WTC11 (cell line): ENCODE measurements around the gene KSR2. TPM values are rescaled to one million over a fixed set of nuclear protein-coding genes. Genes with fewer than 3 reads are reported as not detected.

Source experiments
- ATAC-seq: fragments of 200-7000 bp; cut with Tn5 transposase; 2 replicates; pipeline ENCODE4 v1.10.0; 2021; ENCODE audit warnings: mild to moderate bottlenecking, moderate library complexity
- CTCF ChIA-PET: fragments of 300-600 bp; sonication (Branson Sonifier 250); formaldehyde crosslinking; loops from one replicate; lab custom pipeline; 2021; ENCODE audit warnings: antibody characterized with exemption; lab: Charles Lee
- POLR2A ChIA-PET: fragments of 350-600 bp; sonication (Branson Sonifier 250); formaldehyde crosslinking; loops from one replicate; lab custom pipeline; 2021; ENCODE audit warnings: antibody characterized with exemption; lab: Charles Lee
- DNase-seq: peaks from one replicate; pipeline ENCODE4 v3.0.0; 2021; ENCODE audit warnings: low spot score
- H3K27ac Mint-ChIP-seq: 2 replicates; pipeline ENCODE4 v1.8.0; 2021; ENCODE audit warnings: mixed read lengths
- H3K27me3 Mint-ChIP-seq: 2 replicates; pipeline ENCODE4 v1.8.0; 2021; ENCODE audit warnings: low read depth, mild to moderate bottlenecking, moderate library complexity, mixed read lengths
- H3K36me3 Mint-ChIP-seq: 2 replicates; pipeline ENCODE4 v1.8.0; 2021; ENCODE audit warnings: mixed read lengths
- H3K4me1 Mint-ChIP-seq: 2 replicates; pipeline ENCODE4 v1.8.0; 2022; ENCODE audit warnings: mixed read lengths
- H3K4me3 Mint-ChIP-seq: 2 replicates; pipeline ENCODE4 v1.8.0; 2021; ENCODE audit warnings: mild to moderate bottlenecking, moderate library complexity, mixed read lengths
- H3K9me3 Mint-ChIP-seq: 2 replicates; pipeline ENCODE4 v1.8.0; 2021; ENCODE audit warnings: mixed read lengths
- AR ChIP-seq: fragments of 250-450 bp; sonication (Bioruptor Pico); IDR thresholded peaks from 2 replicates; pipeline ENCODE4 v1.9.0; 2021; ENCODE audit warnings: mild to moderate bottlenecking
- ATF3 ChIP-seq: sonication (generic); formaldehyde crosslinking; conservative IDR thresholded peaks from 2 replicates; pipeline ENCODE4 v1.8.1; 2022; ENCODE audit warnings: mild to moderate bottlenecking, missing genetic modification reagents
- CDX4 ChIP-seq: fragments of 250-450 bp; sonication (Bioruptor Pico); IDR thresholded peaks from 2 replicates; pipeline ENCODE4 v1.9.0; 2021; ENCODE audit warnings: moderate library complexity, mild to moderate bottlenecking, inconsistent platforms, borderline replicate concordance
- CTCF ChIP-seq: fragments of 200-600 bp; IDR thresholded peaks from 2 replicates; pipeline ENCODE4 v1.8.0; 2022; ENCODE audit warnings: antibody characterized with exemption
- ELF4 ChIP-seq: sonication (generic); formaldehyde crosslinking; IDR thresholded peaks from 2 replicates; pipeline ENCODE4 v1.8.1; 2022; ENCODE audit warnings: low read depth, mild to moderate bottlenecking, moderate library complexity, missing genetic modification reagents
- ESRRA ChIP-seq: sonication (generic); formaldehyde crosslinking; IDR thresholded peaks from 2 replicates; pipeline ENCODE4 v1.8.1; 2022; ENCODE audit warnings: mild to moderate bottlenecking, missing genetic modification reagents, borderline replicate concordance
- ETV6 ChIP-seq: sonication (generic); formaldehyde crosslinking; IDR thresholded peaks from 2 replicates; pipeline ENCODE4 v1.8.1; 2022; ENCODE audit warnings: mild to moderate bottlenecking, missing genetic modification reagents
- FOXP1 ChIP-seq: sonication (generic); formaldehyde crosslinking; IDR thresholded peaks from 2 replicates; pipeline ENCODE4 v1.8.0; 2022; ENCODE audit warnings: missing genetic modification reagents, mild to moderate bottlenecking, moderate library complexity, borderline replicate concordance
- HMGA2 ChIP-seq: fragments of 250-450 bp; sonication (Bioruptor Pico); IDR thresholded peaks from 2 replicates; pipeline ENCODE4 v1.4.0; 2021; ENCODE audit warnings: mild to moderate bottlenecking, moderate library complexity
- HMGXB4 ChIP-seq: sonication (generic); formaldehyde crosslinking; IDR thresholded peaks from 2 replicates; pipeline ENCODE4 v1.8.1; 2023; ENCODE audit warnings: mild to moderate bottlenecking, moderate library complexity, missing genetic modification reagents
- IRF1 ChIP-seq: sonication (generic); formaldehyde crosslinking; IDR thresholded peaks from 2 replicates; pipeline ENCODE4 v1.8.0; 2023; ENCODE audit warnings: missing genetic modification reagents
- KAT7 ChIP-seq: sonication (generic); formaldehyde crosslinking; IDR thresholded peaks from 2 replicates; pipeline ENCODE4 v1.8.1; 2023; ENCODE audit warnings: missing genetic modification reagents, mild to moderate bottlenecking, borderline replicate concordance
- NR2C2 ChIP-seq: sonication (generic); formaldehyde crosslinking; IDR thresholded peaks from 2 replicates; pipeline ENCODE4 v1.8.0; 2022; ENCODE audit warnings: mild to moderate bottlenecking, missing genetic modification reagents
- PREB ChIP-seq: sonication (generic); formaldehyde crosslinking; IDR thresholded peaks from 2 replicates; pipeline ENCODE4 v1.8.1; 2022; ENCODE audit warnings: mild to moderate bottlenecking, missing genetic modification reagents, moderate library complexity, borderline replicate concordance
- SOX15 ChIP-seq: fragments of 250-450 bp; sonication (Bioruptor Pico); IDR thresholded peaks from 2 replicates; pipeline ENCODE4 v1.9.0; 2021; ENCODE audit warnings: mild to moderate bottlenecking
- USF1 ChIP-seq: sonication (generic); formaldehyde crosslinking; IDR thresholded peaks from 2 replicates; pipeline ENCODE4 v1.8.0; 2022; ENCODE audit warnings: mild to moderate bottlenecking, missing genetic modification reagents
- USF2 ChIP-seq: sonication (generic); formaldehyde crosslinking; IDR thresholded peaks from 2 replicates; pipeline ENCODE4 v1.8.1; 2023; ENCODE audit warnings: mild to moderate bottlenecking, missing genetic modification reagents, moderate library complexity
- ZNF121 ChIP-seq: sonication (generic); formaldehyde crosslinking; IDR thresholded peaks from 2 replicates; pipeline ENCODE4 v1.8.0; 2023; ENCODE audit warnings: missing genetic modification reagents
- ZNF219 ChIP-seq: sonication (generic); formaldehyde crosslinking; IDR thresholded peaks from 2 replicates; pipeline ENCODE4 v1.8.0; 2023; ENCODE audit warnings: missing genetic modification reagents, mild to moderate bottlenecking, borderline replicate concordance
- total RNA-seq: library from RNA; stranded (reverse); gene quantifications from 3 replicates; pipeline ENCODE4 v1.2.3, GENCODE V29; 2021

KSR2 gene
- total RNA-seq, 1 experiment from 2014 or later, result 2.4 TPM

DNA sequence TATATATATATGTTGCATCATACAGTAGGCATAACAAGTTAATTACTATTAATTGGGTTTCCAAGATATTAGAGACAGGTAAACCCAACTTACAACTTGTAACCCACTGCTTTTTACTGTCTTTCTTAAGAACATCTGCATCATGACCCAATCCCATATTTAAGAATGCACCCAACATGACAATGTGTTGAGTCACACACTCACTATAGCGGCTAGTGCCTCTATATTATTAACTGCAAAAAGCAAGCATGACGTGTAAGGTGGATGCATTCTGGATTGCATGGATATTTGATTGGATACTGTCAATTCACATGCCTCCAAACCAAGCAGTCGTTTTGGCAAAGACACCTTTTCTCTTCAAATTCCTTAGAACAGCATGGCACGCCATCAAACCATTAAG is 68.2 kb downstream of the KSR2 start:
- Mint-ChIP-seq H3K27ac (no peak overlapping the region), H3K36me3 (peaks cover 5% of the 10 kb centered on the region; the same call in 1 of the 2 replicates), H3K4me3 (no peak overlapping the region), H3K9me3 (peaks cover 15% of the 10 kb centered on the region), H3K27me3 (no peaks in the 10 kb centered on the region), H3K4me1 (no peaks in the 10 kb centered on the region)
- TF ChIP-seq KAT7 (no peak), USF1 (CRISPR knock-in tag) (no peak), ZNF121 (no peak), AR (no peak), ELF4 (no peak), ETV6 (CRISPR knock-in tag) (no peak), CTCF (no peak), SOX15 (CRISPR knock-in tag) (no peak), USF2 (no peak), ESRRA (CRISPR knock-in tag) (no peak), IRF1 (CRISPR knock-in tag) (no peak), HMGXB4 (CRISPR knock-in tag) (no peak), CDX4 (no peak), ATF3 (CRISPR knock-in tag) (no peak)
- DNase-seq (no peak), ATAC-seq (no peak)
- ChIA-PET CTCF (no interaction called here), POLR2A (no interaction called here)

DNA sequence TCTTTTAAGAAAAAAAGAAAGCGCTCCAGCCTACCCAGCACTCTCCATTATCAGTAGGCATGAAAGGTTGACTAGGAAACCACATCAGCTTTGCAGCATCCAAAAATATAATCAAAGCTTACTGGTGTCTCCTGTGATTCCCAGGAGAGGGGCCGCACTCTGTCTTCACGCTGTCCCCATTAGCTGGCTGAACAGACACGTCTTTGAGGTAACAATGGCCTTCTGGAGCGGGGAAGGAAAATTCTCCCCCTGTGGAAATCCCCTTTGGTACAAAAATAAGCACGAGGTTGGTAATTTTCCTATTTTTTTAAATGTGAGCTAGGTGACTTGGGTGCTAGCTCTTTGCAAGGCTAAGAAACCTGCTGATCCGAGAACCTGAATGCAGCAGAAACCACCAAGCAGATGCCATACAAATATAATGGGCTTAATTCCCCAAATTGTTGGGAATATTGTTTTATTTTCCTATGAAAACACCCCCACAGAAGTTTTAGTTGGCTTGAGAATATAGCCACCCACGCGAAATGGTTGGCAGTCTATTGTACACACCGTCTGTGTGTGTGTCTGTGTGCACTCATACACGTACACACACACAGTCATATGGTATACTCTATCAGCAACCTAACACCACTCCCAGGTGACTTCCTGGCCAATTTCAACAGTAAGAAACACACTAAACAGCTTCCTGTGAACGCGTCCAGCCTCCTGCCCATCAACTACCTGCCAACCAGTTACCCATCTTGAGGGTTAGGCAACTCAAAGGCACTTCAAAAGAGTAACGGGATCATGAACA is 71.2 kb downstream of the KSR2 start:
- DNase-seq (no peak), ATAC-seq (no peak)
- Mint-ChIP-seq H3K4me3 (no peak overlapping the region), H3K27me3 (no peaks in the 10 kb centered on the region), H3K9me3 (peaks cover 15% of the 10 kb centered on the region), H3K27ac (no peak overlapping the region), H3K36me3 (peaks cover 5% of the 10 kb centered on the region; the same call in 1 of the 2 replicates), H3K4me1 (no peaks in the 10 kb centered on the region)
- no peak for TF ChIP-seq ZNF219 (CRISPR knock-in tag)
- TF ChIP-seq FOXP1 (CRISPR knock-in tag), result no peak
- TF ChIP-seq PREB, result no peak
- TF ChIP-seq HMGA2 (CRISPR knock-in tag), result no peak
- no peak for TF ChIP-seq NR2C2 (CRISPR knock-in tag)
- ChIA-PET CTCF (interaction anchor here (1.1 to 1.2 kb wide), 2 partner anchors 10 to 23 kb away, joined by 3 to 4 read pairs; no protein-coding TSS in a partner anchor), POLR2A (no interaction called here)
